Mammary epithelial cell (primary cell): ENCODE measurements around the gene OLFML2A.

Experiments
- EZH2 ChIP-seq: IDR thresholded peaks from 2 replicates; pipeline ENCODE4 v1.6.1; 2012; ENCODE audit warnings: low read length, inconsistent platforms, borderline replicate concordance
- TF ChIP-seq, protein P1 (sequence below), 2 donors: IDR thresholded peaks in 1 of 2; conservative IDR thresholded peaks in 1 of 2; 2 replicates each; pipeline ENCODE4 v1.5.1; 2011 to 2012; ENCODE audit warnings: inconsistent platforms in 2 of 2, low read length in 2 of 2, mild to moderate bottlenecking in 2 of 2, control low read depth in 1 of 2, low read depth in 1 of 2; ENCODE audit not compliant: insufficient read depth in 1 of 2; ENCODE audit errors: extremely low read depth in 1 of 2

DNA sequence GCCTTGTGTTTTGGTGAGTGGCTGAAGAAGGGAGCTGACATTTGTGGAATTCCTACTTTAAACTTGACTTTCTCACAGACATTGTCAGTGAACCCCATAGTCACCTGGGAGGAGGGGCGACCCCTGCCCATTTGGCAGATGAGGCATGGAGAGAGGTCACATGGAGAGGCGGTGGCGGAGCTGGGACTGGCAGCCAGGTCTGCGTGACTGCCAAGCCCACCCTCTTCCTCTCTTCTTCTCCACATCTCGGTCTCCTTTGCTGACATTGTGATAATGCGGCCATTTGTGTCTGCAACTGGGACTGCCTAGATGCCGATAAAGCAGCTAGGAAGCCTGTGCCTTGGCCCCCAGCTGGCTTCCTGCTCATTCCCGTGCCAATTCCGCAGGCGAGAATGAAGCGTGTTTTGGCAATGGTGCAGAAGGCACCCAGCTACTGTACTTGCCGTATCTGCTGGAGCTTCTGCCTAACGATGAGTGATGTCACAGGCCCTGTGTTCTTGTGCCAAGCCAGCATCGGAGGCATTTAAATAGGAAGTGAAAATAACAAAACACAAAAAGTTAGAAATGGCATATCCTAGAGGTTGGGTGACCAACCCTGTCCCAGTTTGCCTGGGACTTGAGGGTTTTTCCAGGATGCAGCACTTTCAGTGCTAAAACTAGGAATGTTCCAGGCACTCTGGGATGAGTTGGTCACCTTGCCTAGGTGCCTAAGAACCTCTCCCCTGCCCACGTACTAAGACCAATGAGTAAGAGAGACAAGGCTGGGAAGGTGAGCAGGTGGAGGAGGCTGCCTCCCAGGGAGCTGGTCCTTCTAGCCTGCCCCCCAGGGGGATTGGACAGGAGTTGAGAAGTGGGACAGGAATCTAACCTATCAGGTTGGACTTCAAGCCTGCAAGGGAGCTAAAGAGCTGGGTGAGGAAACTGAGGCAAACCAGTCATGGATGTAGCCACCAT is 23.6 kb downstream of the OLFML2A start:
- TF ChIP-seq, protein P1, sequence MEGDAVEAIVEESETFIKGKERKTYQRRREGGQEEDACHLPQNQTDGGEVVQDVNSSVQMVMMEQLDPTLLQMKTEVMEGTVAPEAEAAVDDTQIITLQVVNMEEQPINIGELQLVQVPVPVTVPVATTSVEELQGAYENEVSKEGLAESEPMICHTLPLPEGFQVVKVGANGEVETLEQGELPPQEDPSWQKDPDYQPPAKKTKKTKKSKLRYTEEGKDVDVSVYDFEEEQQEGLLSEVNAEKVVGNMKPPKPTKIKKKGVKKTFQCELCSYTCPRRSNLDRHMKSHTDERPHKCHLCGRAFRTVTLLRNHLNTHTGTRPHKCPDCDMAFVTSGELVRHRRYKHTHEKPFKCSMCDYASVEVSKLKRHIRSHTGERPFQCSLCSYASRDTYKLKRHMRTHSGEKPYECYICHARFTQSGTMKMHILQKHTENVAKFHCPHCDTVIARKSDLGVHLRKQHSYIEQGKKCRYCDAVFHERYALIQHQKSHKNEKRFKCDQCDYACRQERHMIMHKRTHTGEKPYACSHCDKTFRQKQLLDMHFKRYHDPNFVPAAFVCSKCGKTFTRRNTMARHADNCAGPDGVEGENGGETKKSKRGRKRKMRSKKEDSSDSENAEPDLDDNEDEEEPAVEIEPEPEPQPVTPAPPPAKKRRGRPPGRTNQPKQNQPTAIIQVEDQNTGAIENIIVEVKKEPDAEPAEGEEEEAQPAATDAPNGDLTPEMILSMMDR (conservative IDR thresholded peaks at IDR 0.05 in 1 of 2, IDR thresholded peaks at IDR 0.05 in 1 of 2; ENCODE audit: extremely low read depth in 1 of 2, insufficient read depth in 1 of 2, low read depth in 1 of 2, low read length in 2 of 2) = no peak
- no peak for TF ChIP-seq EZH2
